Measurements from ENCODE around the gene SYNGR2.

DNA sequence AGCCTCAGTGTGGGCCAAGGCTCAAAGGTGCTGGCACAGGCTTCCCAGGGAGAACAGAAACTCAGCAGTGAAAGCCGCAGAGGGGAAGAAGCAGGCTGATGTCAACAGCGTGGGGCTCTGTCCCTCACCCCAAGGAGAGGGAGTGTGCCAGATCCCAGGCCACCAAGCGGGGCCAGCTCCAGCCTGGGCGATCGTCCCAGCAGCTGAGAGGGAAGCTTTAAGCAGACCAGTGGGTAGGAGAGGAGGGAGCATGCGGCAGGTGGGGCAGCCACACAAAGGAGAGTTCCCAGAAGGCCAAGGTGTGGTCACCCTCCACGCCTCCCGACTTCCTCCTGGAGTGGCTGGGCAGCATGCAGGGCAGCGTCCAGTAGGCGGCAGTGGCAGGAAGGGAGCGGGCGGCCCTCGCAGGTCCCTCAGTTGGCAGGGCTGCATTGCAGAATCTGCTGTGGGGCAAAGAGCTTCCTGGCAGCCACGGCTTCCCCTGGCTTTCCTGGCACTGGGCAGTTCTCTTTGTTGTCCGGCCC lies 6.0 kb downstream of the SYNGR2 start:
- TF ChIP-seq CTCF (conservative IDR thresholded peaks at IDR 0.05) (peak; percentile 80), ZFX (IDR thresholded peaks at IDR 0.05) (no peak)

Measured in C4-2B (cell line).